OCI-LY1 (cell line): ENCODE measurements around the gene SRCIN1.

Source experiments
- EZH2 ChIP-seq: fragments of 200-600 bp; sonication (generic), shearing (Covaris generic); IDR thresholded peaks from 2 replicates; pipeline ENCODE4 v1.8.0; 2017; ENCODE audit warnings: borderline replicate concordance, mixed run types, mild to moderate bottlenecking, antibody characterized with exemption, low read length, moderate library complexity, mixed read lengths
- TF ChIP-seq, protein P1 (sequence below): fragments of 200-600 bp; sonication (generic), shearing (Covaris generic); IDR thresholded peaks from 2 replicates; pipeline ENCODE4 v1.5.1; 2017; ENCODE audit warnings: mild to moderate bottlenecking, antibody characterized with exemption, low read length, moderate library complexity, mixed read lengths

DNA sequence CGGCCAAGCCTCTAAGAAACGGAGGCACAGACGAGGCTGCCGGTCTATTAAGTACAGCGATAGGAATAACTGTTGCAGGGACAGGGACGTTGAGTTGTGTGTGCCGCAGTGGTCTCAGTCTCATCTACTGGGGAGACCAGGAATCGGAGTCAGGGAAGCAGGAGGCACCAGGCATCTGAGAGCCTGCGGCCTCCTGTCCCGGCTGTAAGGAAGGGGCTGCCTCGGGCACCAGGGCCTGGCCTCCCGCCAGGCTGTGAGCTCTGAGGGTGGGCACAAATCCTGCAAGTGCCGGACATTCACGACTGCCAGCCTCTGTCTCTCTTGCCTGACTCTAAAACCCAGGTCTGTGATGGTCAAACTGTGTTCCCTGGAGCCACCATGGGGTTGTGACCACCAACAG lies 101.5 kb downstream of the SRCIN1 start:
- TF ChIP-seq, protein P1, sequence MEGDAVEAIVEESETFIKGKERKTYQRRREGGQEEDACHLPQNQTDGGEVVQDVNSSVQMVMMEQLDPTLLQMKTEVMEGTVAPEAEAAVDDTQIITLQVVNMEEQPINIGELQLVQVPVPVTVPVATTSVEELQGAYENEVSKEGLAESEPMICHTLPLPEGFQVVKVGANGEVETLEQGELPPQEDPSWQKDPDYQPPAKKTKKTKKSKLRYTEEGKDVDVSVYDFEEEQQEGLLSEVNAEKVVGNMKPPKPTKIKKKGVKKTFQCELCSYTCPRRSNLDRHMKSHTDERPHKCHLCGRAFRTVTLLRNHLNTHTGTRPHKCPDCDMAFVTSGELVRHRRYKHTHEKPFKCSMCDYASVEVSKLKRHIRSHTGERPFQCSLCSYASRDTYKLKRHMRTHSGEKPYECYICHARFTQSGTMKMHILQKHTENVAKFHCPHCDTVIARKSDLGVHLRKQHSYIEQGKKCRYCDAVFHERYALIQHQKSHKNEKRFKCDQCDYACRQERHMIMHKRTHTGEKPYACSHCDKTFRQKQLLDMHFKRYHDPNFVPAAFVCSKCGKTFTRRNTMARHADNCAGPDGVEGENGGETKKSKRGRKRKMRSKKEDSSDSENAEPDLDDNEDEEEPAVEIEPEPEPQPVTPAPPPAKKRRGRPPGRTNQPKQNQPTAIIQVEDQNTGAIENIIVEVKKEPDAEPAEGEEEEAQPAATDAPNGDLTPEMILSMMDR = no peak
- TF ChIP-seq EZH2 = no peak
